ENCODE results near the gene SRCIN1.

The SRCIN1 gene

DNA sequence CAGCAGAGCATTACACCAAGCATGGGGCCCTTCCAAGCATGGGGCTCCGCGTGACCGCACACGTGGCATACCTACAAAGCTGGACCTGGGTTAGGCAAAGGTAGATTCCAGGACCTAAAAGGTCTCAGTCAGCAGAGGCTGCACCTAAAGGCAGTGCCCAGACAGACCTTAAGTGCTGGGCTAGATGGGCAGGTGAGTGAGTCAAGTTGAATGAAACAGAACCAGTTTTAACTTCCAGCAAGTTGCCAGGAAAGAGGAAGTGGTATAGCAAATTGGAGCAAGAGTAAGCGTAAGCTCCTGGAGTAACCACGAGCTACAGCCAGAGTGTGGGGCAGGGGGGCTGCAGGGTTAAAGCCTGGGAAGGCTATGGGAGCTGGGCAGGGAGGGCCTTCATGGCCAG, 49.5 kb downstream of the SRCIN1 start:
- Histone ChIP-seq H3K9me3 (no peaks in the 10 kb centered on the region), H3K27ac (no peak overlapping the region), H3K36me3 (no peaks in the 10 kb centered on the region), H3K27me3 (peaks cover 67% of the 10 kb centered on the region), H3K4me1 (ENCODE audit: control insufficient read depth in 1 of 2, insufficient read depth in 1 of 2, low read depth in 1 of 2, low read length in 1 of 2) (peaks cover 29 to 33% of the 10 kb centered on the region in 2 experiments), H3K4me3 (ENCODE audit: low read depth in 1 of 2, low read length in 1 of 2) (no peak overlapping the region)
- TF ChIP-seq, protein P1, sequence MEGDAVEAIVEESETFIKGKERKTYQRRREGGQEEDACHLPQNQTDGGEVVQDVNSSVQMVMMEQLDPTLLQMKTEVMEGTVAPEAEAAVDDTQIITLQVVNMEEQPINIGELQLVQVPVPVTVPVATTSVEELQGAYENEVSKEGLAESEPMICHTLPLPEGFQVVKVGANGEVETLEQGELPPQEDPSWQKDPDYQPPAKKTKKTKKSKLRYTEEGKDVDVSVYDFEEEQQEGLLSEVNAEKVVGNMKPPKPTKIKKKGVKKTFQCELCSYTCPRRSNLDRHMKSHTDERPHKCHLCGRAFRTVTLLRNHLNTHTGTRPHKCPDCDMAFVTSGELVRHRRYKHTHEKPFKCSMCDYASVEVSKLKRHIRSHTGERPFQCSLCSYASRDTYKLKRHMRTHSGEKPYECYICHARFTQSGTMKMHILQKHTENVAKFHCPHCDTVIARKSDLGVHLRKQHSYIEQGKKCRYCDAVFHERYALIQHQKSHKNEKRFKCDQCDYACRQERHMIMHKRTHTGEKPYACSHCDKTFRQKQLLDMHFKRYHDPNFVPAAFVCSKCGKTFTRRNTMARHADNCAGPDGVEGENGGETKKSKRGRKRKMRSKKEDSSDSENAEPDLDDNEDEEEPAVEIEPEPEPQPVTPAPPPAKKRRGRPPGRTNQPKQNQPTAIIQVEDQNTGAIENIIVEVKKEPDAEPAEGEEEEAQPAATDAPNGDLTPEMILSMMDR (IDR thresholded peaks at IDR 0.05): no peak

DNA sequence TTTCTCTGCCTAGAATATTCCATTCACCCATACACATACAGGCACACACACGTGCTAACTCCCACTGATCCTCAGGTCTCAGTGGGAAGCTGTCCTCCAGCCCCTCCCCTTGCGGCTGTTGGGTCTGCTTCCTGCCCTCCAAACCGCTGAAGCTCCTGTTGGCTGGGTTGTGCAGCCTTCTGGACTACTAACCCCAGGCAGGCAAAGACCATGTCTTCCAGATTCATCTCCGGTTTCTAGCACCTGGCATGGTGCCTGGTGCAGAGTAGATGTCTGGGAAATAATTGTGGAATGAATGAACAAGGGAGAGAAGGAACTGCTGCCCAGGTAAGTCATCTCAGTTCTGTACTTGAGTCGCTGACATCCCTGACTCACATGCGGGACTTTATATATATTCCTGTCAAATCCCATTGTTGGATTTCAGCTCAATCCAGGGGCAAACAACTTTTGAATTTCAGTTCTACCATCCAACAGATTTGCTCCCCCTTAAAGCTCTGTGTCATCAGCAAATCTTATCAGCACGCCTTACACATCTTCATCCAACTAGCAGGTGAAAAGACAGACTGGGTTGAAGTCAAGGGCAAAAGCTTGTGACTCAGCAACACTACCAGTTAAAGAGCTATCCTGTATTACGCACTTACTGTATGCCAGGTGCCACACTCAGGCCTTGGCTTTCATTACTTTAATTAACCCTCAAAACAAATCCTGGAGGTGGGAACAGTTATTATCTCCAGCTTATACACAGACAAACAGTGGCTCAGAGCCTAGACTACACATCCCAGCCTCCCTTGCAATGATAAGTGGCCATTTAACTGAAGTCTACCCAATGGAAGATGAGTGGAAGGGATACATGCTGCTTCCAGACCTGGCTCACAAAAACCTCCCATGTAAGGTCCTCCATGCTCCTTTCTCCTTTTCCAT, 51.1 kb downstream of the SRCIN1 start:
- peaks cover 58% of the 10 kb centered on the region for H3K27me3 ChIP-seq
- H3K4me3 ChIP-seq (ENCODE audit: low read depth in 1 of 2, low read length in 1 of 2): no peak overlapping the region
- H3K4me1 ChIP-seq (ENCODE audit: control insufficient read depth in 1 of 2, insufficient read depth in 1 of 2, low read depth in 1 of 2, low read length in 1 of 2): peaks cover 21 to 24% of the 10 kb centered on the region in 2 experiments
- H3K27ac ChIP-seq: no peak overlapping the region
- H3K9me3 ChIP-seq: no peaks in the 10 kb centered on the region
- TF ChIP-seq, protein P1 (IDR thresholded peaks at IDR 0.05): no peak
- no peaks in the 10 kb centered on the region for H3K36me3 ChIP-seq

DNA sequence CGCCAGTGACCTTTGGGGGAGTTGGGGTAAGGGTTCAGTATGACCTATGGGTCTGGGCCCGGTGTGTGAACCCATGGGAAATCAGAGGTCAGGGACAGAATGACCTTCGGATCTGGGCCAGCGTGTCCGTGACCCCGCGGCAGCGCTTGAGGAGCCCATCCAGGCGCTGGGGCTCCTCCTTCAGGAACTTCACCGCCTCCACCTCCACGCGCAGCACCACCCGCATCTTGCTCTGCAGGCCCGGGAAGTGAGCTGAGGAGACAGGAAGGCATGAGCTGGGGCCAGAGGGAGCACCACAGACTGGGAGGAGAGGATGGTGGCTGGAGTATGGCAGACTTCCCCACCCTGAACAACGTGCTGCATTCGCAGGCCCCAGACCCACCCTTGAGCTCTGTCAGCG, 53.4 kb downstream of the SRCIN1 start:
- Histone ChIP-seq H3K4me3 (ENCODE audit: low read depth in 1 of 2, low read length in 1 of 2) (no peak overlapping the region), H3K9me3 (no peaks in the 10 kb centered on the region), H3K36me3 (no peaks in the 10 kb centered on the region), H3K27ac (no peak overlapping the region), H3K4me1 (ENCODE audit: control insufficient read depth in 1 of 2, insufficient read depth in 1 of 2, low read depth in 1 of 2, low read length in 1 of 2) (peaks cover 0 to under 1% of the 10 kb centered on the region in 2 experiments), H3K27me3 (peaks cover 45% of the 10 kb centered on the region)
- TF ChIP-seq, protein P1 (IDR thresholded peaks at IDR 0.05): no peak

GRCh38 chr17:38551121-38551520, 54.6 kb downstream of the SRCIN1 start:
- Histone ChIP-seq H3K4me3 (ENCODE audit: low read depth in 1 of 2, low read length in 1 of 2) (no peak overlapping the region), H3K9me3 (no peaks in the 10 kb centered on the region), H3K36me3 (no peaks in the 10 kb centered on the region), H3K27ac (no peak overlapping the region), H3K4me1 (ENCODE audit: control insufficient read depth in 1 of 2, insufficient read depth in 1 of 2, low read depth in 1 of 2, low read length in 1 of 2) (no peaks in the 10 kb centered on the region), H3K27me3 (peaks cover 51% of the 10 kb centered on the region)
- TF ChIP-seq, protein P1 (IDR thresholded peaks at IDR 0.05): no peak

DNA sequence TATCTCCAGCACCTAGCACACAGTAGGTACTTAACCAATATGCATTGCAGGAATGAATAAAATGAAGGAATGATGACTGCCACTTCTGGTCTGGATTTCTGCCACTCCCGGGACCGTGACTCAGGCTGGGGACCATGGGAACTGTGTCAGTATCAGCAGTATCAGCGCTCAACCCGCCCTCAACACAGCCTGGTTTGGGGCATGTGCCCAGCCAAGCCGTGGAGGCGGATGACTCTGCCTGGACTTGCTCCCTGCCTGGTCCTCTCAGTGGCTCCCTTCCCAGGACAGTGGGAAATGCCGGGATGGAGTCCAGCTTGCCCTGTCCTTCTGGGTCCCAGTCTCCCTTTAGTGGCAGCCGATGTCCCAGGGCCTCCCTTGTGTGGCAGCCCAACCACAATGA, 55.1 kb downstream of the SRCIN1 start:
- TF ChIP-seq, protein P1 (IDR thresholded peaks at IDR 0.05): no peak
- H3K27ac ChIP-seq: no peak overlapping the region
- H3K4me3 ChIP-seq (ENCODE audit: low read depth in 1 of 2, low read length in 1 of 2): no peak overlapping the region
- H3K27me3 ChIP-seq: peaks cover 55% of the 10 kb centered on the region
- no peaks in the 10 kb centered on the region for H3K9me3 ChIP-seq
- no peaks in the 10 kb centered on the region for H3K4me1 ChIP-seq (ENCODE audit: control insufficient read depth in 1 of 2, insufficient read depth in 1 of 2, low read depth in 1 of 2, low read length in 1 of 2)
- no peaks in the 10 kb centered on the region for H3K36me3 ChIP-seq
